Fibroblast of villous mesenchyme (primary cell): Measurements from ENCODE around the gene SDR42E2. TPM values are rescaled to one million over a fixed set of nuclear protein-coding genes. Genes with fewer than 3 reads are reported as not detected.
A peak's percentile ranks its signal among the peaks of the same experiment; 100 is the strongest.

Experiments used
- DNase-seq: peaks from one replicate; pipeline ENCODE4 v3.0.0-alpha.2; 2010; ENCODE audit warnings: low read depth
- H3K4me3 ChIP-seq: 2 replicates; pipeline ENCODE4 v1.5.1; 2011; ENCODE audit warnings: low read depth, mild to moderate bottlenecking, low read length
- total RNA-seq: library from RNA; depleted of rRNA; stranded (reverse); fragments of >200 nt; gene quantifications from 2 replicates; pipeline ENCODE4 v1.2.3, GENCODE V29; 2012
- TF ChIP-seq, protein P1 (sequence below): IDR thresholded peaks from 2 replicates; pipeline ENCODE4 v1.5.1; 2012; ENCODE audit warnings: low read depth, mild to moderate bottlenecking, low read length; ENCODE audit not compliant: insufficient read depth

The SDR42E2 gene
- total RNA-seq, 1 donor, result not detected

DNA sequence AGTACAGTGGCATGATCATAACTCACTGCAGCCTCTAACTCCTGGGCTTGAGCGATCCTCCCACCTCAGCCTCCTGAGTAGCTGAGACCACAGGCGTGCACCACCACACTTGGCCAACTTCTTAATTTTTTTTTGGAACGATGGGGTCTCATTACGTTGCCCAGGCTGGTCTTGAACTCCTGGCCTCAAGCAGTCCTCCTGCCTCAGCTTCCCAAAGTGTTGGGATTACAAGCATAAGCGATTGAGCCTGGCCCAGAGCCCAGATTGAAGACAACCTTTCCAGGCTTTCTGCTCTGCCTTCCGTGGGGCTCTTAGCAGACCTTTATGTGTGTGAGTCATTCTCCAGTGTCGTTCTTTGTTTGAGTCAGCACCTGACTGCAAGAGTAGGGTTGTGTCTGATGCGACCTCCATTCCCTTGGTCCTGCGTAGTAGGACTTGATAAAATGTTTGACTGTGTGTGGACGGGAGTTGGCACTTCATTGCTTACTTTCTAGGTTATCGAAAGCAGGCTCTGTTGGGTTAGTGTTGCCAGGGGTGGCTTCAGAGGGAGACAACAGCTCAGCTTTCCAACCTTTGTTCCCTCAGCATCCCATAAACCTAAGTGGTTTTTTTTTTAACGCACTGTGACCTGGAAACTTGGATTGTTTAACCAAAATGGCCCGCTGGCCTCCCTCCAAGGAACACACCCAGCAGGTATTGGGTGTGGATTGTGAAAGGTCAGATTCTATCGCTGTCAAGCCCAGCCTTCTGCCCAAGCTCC lies 70.2 kb downstream of the SDR42E2 start:
- no peak for DNase-seq
- TF ChIP-seq, protein P1, sequence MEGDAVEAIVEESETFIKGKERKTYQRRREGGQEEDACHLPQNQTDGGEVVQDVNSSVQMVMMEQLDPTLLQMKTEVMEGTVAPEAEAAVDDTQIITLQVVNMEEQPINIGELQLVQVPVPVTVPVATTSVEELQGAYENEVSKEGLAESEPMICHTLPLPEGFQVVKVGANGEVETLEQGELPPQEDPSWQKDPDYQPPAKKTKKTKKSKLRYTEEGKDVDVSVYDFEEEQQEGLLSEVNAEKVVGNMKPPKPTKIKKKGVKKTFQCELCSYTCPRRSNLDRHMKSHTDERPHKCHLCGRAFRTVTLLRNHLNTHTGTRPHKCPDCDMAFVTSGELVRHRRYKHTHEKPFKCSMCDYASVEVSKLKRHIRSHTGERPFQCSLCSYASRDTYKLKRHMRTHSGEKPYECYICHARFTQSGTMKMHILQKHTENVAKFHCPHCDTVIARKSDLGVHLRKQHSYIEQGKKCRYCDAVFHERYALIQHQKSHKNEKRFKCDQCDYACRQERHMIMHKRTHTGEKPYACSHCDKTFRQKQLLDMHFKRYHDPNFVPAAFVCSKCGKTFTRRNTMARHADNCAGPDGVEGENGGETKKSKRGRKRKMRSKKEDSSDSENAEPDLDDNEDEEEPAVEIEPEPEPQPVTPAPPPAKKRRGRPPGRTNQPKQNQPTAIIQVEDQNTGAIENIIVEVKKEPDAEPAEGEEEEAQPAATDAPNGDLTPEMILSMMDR, result no peak
- H3K4me3 ChIP-seq, result no peak overlapping the region

DNA sequence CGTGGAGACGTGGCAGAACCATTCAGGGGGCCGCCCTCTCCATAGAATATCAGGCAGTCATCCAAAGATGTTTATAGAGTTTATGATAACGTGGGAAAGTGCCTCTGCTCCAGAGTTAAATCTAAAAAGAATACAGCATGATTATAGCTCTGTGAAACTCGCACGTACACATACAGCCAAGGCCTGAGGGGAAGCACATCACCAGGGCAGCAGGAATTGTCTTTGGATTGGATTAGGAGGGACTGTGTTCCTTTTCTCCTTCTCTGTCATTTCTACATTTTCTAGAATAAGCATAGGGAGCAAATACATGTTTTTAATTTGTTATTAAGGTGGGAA lies 70.7 kb downstream of the SDR42E2 start:
- no peak overlapping the region for H3K4me3 ChIP-seq
- TF ChIP-seq, protein P1, result no peak
- no peak for DNase-seq

DNA sequence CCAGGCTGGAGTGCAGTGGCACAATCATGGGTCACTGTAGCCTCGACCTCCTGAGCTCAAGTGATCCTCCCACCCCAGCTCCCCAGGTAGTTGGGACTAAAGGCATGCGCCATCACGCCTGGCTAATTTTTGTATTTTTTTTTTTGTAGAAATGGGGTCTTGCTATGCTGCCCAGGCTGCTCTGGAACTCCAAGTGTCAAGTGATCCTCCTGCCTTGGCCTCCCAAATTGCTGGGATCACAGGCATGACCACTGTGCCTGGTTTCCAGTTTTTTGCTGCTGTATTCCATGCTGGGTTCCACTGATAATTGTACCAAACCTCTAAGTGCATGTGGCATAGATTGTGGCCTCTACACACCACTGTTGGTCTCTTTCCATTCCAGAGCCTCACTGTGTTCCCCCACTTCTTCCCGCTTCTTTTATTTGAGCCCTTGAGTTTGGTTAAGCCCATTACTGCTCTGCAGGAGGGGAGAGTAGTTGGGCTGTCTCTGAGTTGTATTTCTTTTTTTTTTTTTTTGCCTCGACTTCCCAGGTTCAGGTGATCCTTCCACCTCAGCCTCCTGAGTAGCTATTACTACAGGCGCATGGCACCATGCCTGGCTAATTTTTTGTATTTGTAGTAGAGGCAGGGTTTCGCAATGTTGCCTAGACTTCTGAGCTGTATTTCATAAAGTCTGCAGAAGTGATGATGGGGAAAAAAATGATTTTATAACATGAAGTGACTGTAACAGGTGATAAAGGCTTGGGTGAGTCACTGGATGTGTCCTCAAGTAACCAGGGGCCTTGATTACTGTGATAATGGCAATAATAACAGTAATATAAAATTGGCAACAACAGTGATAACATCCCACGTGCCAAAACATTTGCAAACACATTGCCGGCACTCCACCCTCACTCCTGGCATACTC lies 73.8 kb downstream of the SDR42E2 start:
- DNase-seq, result peak; percentile 37
- TF ChIP-seq, protein P1, result no peak
- H3K4me3 ChIP-seq, result no peak overlapping the region

DNA sequence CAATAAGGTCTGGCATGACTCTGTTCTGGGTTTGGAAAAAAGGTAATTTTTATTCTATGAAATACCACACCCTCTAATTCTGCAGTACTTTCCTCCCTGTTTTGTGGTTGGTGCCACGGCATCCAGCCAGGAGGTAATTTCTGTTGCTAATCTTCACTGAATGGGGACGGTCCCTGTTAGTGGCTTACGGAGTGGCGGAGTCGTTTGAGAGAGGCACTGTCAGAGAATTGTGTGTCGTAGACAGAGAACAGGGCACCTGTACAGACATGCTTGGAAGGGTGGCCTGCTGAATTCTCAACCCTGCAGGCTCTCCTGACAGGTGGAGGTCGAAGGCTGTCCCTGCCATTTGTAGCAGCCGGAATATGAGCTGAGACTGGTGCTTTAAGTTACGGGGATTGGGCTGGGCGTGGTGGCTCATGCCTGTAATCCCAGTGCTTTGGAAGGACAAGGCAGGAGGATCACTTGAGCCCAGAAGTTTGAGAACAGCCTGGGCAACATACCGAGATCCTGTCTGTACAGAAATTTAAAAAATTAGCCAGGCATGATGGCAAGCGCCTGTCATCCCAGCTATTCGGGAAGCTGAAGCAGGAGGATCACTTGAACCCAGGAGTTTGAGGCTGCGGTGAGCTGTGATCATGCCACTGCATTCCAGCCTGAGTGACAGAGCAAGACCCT lies 77.0 kb downstream of the SDR42E2 start:
- TF ChIP-seq, protein P1, result no peak
- no peak overlapping the region for H3K4me3 ChIP-seq
- no peak for DNase-seq

DNA sequence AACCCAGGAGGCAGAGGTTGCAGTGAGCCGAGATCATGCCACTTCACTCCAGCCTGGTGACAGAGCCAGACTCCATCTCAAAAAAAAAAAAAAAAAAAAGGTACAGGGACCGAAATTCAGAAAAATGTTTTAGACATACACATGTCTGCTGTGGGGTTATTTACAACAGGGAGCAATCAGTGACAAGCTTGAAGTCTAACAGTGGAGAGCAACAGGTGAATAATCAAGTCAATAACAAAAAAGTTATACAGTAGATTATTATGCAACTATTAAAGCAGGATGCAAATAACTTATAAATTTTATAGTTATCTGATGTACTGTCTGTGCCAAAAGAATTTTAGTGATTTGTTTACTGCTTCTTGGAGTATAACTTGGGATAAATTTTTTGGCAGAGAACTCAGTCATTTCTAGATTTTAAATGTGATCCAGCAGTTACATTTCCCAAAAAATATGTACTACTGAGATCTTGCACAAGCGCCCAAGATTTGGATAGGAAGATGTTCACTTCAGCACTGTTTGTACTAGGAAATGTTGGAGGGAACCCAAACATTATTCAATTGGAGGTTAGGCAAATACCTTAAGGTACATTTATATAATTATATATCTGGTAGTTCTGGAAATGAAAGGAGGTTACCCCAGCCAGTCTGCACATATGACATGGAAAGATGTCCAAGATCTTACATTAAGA lies 77.9 kb downstream of the SDR42E2 start:
- TF ChIP-seq, protein P1, result no peak
- no peak overlapping the region for H3K4me3 ChIP-seq
- DNase-seq, result peak; percentile 53

Other genes with a start within 250 kb of the SDR42E2 start
- 148 and 225 TPM in 2 replicates for gene UQCRC2, start 209.1 kb upstream of the SDR42E2 start, total RNA-seq
- gene PDZD9, start 161.4 kb upstream of the SDR42E2 start, total RNA-seq, result not detected in 2 replicates
- gene MOSMO, start 154.4 kb upstream of the SDR42E2 start, total RNA-seq, result 18.4 and 19.0 TPM in 2 replicates
- under 0.01 TPM in 2 replicates for gene VWA3A, start 70.0 kb upstream of the SDR42E2 start, total RNA-seq
- gene EEF2K, start 43.8 kb downstream of the SDR42E2 start, total RNA-seq, result 26.3 and 30.0 TPM in 2 replicates
- gene POLR3E, start 134.9 kb downstream of the SDR42E2 start, total RNA-seq, result 19.0 and 31.5 TPM in 2 replicates
- 37.4 and 40.2 TPM in 2 replicates for gene CDR2, start 212.1 kb downstream of the SDR42E2 start, total RNA-seq